Osteoblast (primary cell): Measurements from ENCODE around the gene SFMBT2. TPM values are rescaled to one million over a fixed set of nuclear protein-coding genes. Genes with fewer than 3 reads are reported as not detected.

Source experiments
- DNase-seq: peaks from one replicate; pipeline ENCODE4 v3.0.0; 2011; ENCODE audit warnings: low spot score, mixed read lengths; ENCODE audit not compliant: insufficient read length; ENCODE audit errors: missing footprints
- H2AFZ ChIP-seq: 2 replicates; pipeline ENCODE4 v1.6.0; 2011; ENCODE audit warnings: mild to moderate bottlenecking, low read length
- H3K27ac ChIP-seq: 2 replicates; pipeline ENCODE4 v1.5.1; 2011; ENCODE audit warnings: mild to moderate bottlenecking, low read depth, low read length, moderate library complexity
- H3K27me3 ChIP-seq: 2 replicates; pipeline ENCODE4 v1.6.0; 2012; ENCODE audit warnings: mild to moderate bottlenecking, control low read depth, inconsistent platforms, low read length, moderate library complexity; ENCODE audit not compliant: insufficient read depth
- H3K36me3 ChIP-seq: 2 replicates; pipeline ENCODE4 v1.5.1; 2011; ENCODE audit warnings: mild to moderate bottlenecking, low read length, control low read depth, moderate library complexity; ENCODE audit not compliant: insufficient read depth
- H3K4me1 ChIP-seq: 2 replicates; pipeline ENCODE4 v1.5.1; 2011; ENCODE audit warnings: mild to moderate bottlenecking, low read length, control low read depth, moderate library complexity; ENCODE audit not compliant: insufficient read depth
- H3K4me2 ChIP-seq: 2 replicates; pipeline ENCODE4 v1.6.0; 2011; ENCODE audit warnings: mild to moderate bottlenecking, low read length; ENCODE audit not compliant: insufficient read depth
- H3K4me3 ChIP-seq: fragments of 200-600 bp; sonication (generic); 3 replicates; pipeline ENCODE4 v1.5.1; 2012; ENCODE audit warnings: mild to moderate bottlenecking, low read length, inconsistent platforms; ENCODE audit not compliant: insufficient read depth
- H3K79me2 ChIP-seq: 2 replicates; pipeline ENCODE4 v1.6.0; 2012; ENCODE audit warnings: mild to moderate bottlenecking, low read length, control low read depth, inconsistent platforms; ENCODE audit not compliant: insufficient read depth
- H3K9me3 ChIP-seq: 2 replicates; pipeline ENCODE4 v1.5.1; 2011; ENCODE audit warnings: low read depth, low read length, control low read depth
- H4K20me1 ChIP-seq: 2 replicates; pipeline ENCODE4 v1.6.0; 2012; ENCODE audit warnings: mild to moderate bottlenecking, low read length, control low read depth; ENCODE audit not compliant: insufficient read depth
- total RNA-seq: library from RNA; depleted of rRNA; stranded (reverse); fragments of >200 nt; gene quantifications from 2 replicates; pipeline ENCODE4 v1.2.3, GENCODE V29; 2012
- TF ChIP-seq, protein P1 (sequence below): IDR thresholded peaks from 2 replicates; pipeline ENCODE4 v1.5.1; 2011; ENCODE audit warnings: mild to moderate bottlenecking, low read depth, low read length, moderate library complexity; ENCODE audit errors: extremely low read depth

The SFMBT2 gene
- total RNA-seq, 1 donor: under 0.01 TPM

DNA sequence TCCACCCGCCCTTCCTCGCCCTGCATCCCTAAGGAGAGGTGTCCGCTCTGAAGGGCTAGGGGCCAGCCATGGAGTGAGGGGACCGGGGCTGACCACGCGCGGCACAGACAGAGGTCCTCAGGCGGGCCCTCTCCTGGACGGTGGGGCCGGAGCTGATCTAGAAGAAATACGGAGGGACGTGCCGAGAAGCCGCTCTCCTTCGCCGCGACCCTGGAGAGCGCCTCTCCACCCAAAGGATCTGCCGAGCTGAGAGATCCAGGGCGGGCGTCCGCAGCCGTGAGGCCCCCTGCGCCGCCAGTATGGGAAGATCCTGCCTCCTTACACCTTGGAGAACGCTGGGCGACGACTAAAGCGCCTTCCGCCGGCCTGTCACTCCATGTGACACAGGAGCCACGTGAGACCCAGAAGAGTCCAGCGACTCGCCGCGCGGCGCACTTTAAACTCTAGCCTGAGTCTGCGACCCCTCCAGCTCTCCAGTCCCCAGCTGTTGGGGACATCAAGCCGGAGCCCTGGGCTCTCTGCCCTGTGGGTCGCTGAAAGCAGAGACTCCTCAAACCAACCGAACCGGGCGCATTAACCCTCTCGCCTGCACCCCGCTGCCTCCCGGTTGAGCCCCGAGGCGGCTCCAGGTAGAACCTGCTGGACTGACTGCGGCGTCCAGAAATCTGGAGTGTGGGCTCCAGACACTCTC lies 1.5 kb upstream of the SFMBT2 start:
- H3K79me2 ChIP-seq: no peaks in the 10 kb centered on the region
- no peaks in the 10 kb centered on the region for H4K20me1 ChIP-seq
- no peak overlapping the region for H3K4me3 ChIP-seq
- H3K27me3 ChIP-seq: peaks cover 42% of the 10 kb centered on the region
- no peaks in the 10 kb centered on the region for H3K36me3 ChIP-seq
- no peaks in the 10 kb centered on the region for H3K9me3 ChIP-seq
- H2AFZ ChIP-seq: no peak overlapping the region
- no peak overlapping the region for H3K27ac ChIP-seq
- no peak overlapping the region for H3K4me2 ChIP-seq
- TF ChIP-seq, protein P1, sequence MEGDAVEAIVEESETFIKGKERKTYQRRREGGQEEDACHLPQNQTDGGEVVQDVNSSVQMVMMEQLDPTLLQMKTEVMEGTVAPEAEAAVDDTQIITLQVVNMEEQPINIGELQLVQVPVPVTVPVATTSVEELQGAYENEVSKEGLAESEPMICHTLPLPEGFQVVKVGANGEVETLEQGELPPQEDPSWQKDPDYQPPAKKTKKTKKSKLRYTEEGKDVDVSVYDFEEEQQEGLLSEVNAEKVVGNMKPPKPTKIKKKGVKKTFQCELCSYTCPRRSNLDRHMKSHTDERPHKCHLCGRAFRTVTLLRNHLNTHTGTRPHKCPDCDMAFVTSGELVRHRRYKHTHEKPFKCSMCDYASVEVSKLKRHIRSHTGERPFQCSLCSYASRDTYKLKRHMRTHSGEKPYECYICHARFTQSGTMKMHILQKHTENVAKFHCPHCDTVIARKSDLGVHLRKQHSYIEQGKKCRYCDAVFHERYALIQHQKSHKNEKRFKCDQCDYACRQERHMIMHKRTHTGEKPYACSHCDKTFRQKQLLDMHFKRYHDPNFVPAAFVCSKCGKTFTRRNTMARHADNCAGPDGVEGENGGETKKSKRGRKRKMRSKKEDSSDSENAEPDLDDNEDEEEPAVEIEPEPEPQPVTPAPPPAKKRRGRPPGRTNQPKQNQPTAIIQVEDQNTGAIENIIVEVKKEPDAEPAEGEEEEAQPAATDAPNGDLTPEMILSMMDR: no peak
- no peak for DNase-seq
- H3K4me1 ChIP-seq: no peaks in the 10 kb centered on the region

GRCh38 chr10:7411671-7412128 lies 866 bp upstream of the SFMBT2 start:
- Histone ChIP-seq H3K4me1 (no peaks in the 10 kb centered on the region), H3K36me3 (no peaks in the 10 kb centered on the region), H3K27ac (no peak overlapping the region), H3K79me2 (no peaks in the 10 kb centered on the region), H3K4me3 (no peak overlapping the region), H4K20me1 (no peaks in the 10 kb centered on the region), H2AFZ (no peak overlapping the region), H3K4me2 (no peak overlapping the region), H3K27me3 (peaks cover 42% of the 10 kb centered on the region), H3K9me3 (no peaks in the 10 kb centered on the region)
- DNase-seq: no peak
- TF ChIP-seq, protein P1: no peak

GRCh38 chr10:7410301-7410861 lies 453 bp downstream of the SFMBT2 start:
- H3K9me3 ChIP-seq: no peaks in the 10 kb centered on the region
- H3K4me1 ChIP-seq: no peaks in the 10 kb centered on the region
- DNase-seq: peak; percentile 75
- no peak overlapping the region for H3K27ac ChIP-seq
- no peaks in the 10 kb centered on the region for H3K36me3 ChIP-seq
- H3K27me3 ChIP-seq: peaks cover 42% of the 10 kb centered on the region
- no peaks in the 10 kb centered on the region for H3K79me2 ChIP-seq
- H3K4me2 ChIP-seq: peak overlapping the region; percentile 67
- no peaks in the 10 kb centered on the region for H4K20me1 ChIP-seq
- TF ChIP-seq, protein P1: no peak
- H2AFZ ChIP-seq: peak overlapping the region; percentile 35
- peak overlapping the region; percentile 63 for H3K4me3 ChIP-seq

DNA sequence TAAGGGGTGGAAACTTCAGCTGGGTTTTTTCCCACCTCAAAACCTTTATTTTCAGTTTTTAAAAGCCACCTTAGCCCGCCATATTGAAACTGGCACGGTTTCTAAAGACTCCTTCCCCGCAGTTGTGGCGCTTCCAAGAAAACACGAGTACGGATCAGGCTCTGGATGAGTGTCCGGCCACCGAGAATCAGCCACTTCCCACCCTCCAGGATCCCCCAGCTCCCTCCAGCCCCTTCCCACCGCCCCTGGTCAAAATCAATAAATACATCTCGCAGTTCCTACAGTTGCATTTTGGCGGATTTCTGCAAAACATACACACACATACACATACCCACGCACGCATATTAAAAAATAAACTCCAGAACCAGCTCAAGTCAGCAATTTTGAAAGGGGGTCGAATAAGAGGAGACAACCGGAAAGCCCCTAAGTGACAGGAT lies 1.1 kb downstream of the SFMBT2 start:
- Histone ChIP-seq H3K27ac (no peak overlapping the region), H3K9me3 (no peaks in the 10 kb centered on the region)

More for the DNA sequence above, 1.1 kb downstream of the SFMBT2 start:
- TF ChIP-seq, protein P1: no peak
- DNase-seq: no peak
- H3K4me1 ChIP-seq: no peaks in the 10 kb centered on the region
- peaks cover 42% of the 10 kb centered on the region for H3K27me3 ChIP-seq
- H2AFZ ChIP-seq: peak overlapping the region; percentile 35
- peak overlapping the region; percentile 67 for H3K4me2 ChIP-seq
- H3K36me3 ChIP-seq: no peaks in the 10 kb centered on the region
- H3K79me2 ChIP-seq: no peaks in the 10 kb centered on the region
- no peaks in the 10 kb centered on the region for H4K20me1 ChIP-seq
- no peak overlapping the region for H3K4me3 ChIP-seq
